Activated CD8-positive, alpha-beta memory T cell treated with anti-CD3 and anti-CD28 coated beads for 48 hours (primary cell): ENCODE measurements around the gene ADPRS.

Experiments
- DNase-seq, 3 experiments: peaks; one replicate each; pipeline ENCODE4 v3.0.0-alpha.2; 2020; ENCODE audit warnings: low read depth in 2 of 3, low spot score in 2 of 3

ADPRS gene, protein sequence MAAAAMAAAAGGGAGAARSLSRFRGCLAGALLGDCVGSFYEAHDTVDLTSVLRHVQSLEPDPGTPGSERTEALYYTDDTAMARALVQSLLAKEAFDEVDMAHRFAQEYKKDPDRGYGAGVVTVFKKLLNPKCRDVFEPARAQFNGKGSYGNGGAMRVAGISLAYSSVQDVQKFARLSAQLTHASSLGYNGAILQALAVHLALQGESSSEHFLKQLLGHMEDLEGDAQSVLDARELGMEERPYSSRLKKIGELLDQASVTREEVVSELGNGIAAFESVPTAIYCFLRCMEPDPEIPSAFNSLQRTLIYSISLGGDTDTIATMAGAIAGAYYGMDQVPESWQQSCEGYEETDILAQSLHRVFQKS

DNA sequence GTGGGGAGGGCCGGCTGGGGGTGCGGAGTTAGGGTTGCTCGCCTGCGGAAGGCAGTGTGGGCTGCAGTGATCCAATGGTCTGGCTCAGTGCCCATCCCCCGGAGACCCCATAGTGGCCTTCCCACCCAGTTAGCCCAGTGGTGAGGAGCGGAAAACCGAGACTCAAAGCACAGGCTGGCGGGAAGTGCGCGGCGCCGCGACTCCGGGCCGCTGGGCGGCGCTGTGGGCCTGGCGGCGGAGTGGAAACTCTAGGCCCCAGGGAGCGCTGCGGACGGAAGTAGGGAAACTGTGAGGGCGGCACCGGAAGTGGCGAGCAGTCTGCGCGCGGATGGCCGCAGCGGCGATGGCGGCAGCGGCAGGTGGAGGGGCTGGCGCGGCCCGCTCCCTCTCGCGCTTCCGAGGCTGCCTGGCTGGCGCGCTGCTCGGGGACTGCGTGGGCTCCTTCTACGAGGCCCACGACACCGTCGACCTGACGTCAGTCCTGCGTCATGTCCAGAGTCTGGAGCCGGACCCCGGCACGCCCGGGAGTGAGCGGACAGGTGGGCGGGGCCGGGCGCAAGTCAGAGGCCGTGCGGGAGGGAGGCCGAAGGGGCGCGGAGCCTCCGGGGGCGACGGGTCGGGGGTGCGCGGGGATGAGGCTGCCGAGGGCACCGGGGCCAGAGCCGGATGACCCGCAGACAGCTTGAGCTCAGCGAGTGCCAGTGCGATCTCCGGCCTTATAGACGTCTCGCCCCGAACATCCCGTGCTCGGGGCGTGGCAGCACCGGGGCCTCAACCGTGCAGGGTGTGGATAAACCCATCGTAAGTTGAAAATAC lies at the start of gene ADPRS:
ADPRS (plus strand) TSS at position 316 of the 816 bp plus-strand sequence; CDS start at position 329, 13 bp downstream.
- peak; percentile 85 to 87 (median 86) for DNase-seq

DNA sequence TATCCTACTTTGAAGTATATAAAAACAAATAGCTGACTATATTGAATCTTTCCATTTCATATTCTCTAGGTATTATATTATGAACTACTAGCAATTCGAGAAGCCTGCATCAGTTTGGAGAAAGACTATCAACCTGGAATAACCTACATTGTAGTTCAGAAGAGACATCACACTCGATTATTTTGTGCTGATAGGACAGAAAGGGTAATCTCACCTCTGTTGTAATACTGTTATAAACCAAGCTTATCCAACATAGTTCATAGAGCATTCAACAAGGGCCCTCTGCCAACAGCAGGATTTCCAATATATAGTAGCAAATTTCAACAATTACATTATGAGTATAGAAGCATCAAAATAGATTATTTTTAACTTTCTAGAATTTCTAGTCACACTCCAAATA lies 48.5 kb upstream of the ADPRS start:
- DNase-seq: no peak

DNA sequence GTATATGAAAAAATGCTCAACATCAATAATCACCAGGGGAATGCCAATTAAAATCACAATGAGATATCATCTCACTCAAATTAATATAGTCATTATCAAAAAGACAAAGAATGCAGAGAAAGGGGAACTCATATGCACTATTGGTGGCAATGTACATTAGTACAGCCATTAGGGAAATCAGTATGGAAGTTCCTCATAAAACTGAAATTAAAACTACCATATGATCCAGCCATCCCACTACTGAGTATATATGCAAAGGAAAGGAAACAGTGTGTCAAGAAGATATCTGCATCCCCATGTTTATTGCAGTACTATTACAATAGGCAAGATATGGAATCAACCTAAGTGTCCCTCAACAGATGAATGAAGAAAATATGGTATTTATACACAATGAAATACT lies 36.9 kb upstream of the ADPRS start:
- DNase-seq: no peak

DNA sequence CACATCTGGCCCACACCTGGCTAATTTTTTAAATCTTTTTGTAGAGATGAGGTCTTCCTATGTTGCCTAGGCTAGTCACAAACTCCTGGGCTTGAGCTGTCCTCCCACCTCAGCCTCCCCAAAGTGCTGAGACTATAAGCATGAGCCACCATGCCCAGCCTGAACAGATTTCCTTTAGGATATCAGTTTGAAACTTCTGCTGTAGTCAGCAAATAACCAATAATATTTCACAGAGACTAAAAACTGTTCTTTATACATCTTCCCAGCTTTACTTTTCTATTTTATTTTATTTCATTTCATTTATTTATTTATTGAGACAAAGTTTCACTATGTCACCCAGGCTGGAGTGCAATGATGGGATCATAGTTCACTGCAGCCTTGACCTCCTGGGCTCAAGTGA lies 34.7 kb upstream of the ADPRS start:
- DNase-seq: no peak

DNA sequence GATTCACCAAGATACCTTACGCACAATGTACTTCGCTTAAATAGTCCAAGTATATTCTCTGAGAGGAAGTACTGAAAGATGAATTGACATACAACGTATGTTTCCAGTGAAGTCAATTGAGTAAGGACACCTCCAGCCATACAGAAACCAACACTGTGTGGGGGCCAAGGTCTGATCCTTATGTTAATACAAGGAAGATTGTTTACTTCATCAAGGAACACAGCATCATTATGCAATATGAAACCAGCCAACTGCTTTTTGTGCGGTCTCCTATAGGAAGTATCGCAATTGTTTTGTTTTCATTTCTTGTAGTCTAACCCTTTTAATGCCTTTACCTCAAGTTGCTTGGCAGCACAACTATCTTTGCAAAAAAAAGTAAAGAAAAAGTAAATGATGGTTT lies 33.0 kb upstream of the ADPRS start:
- no peak for DNase-seq

DNA sequence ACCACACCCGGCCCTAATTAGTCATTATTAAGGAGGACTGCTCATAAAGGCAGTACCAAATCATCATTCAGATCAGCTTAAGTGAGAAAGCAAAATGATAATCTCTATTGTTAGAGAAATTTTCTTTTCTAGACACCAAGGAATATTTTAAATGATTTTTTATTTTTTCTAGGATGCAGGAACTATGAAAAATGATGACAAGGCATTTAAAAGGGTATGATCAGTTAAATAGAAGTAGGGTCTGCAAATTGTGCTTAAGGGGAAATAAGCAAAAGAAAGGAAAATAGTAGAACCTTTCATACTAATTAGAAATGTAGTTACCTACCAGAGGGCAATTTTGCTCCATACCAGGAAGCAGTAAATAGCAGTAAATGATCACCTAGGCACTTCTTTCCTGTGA lies 26.4 kb upstream of the ADPRS start:
- DNase-seq: no peak

DNA sequence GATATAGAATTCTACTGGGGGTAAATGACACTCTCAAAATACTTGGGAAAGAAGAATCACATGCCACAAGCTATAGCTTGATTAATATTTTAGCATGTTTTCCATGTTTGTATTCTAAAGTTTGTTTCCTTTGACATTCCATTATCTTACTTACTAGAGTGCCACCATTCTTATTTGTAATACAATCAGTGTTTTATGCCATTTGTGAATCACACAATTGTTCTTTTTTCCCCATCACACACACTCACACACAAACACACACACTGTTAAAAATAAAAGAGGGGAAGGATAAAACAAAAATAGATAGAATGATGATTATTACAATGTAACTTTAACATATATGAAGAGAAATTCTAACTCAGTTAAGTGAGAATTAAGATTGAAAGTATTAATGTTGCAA lies 20.8 kb upstream of the ADPRS start:
- DNase-seq: no peak

DNA sequence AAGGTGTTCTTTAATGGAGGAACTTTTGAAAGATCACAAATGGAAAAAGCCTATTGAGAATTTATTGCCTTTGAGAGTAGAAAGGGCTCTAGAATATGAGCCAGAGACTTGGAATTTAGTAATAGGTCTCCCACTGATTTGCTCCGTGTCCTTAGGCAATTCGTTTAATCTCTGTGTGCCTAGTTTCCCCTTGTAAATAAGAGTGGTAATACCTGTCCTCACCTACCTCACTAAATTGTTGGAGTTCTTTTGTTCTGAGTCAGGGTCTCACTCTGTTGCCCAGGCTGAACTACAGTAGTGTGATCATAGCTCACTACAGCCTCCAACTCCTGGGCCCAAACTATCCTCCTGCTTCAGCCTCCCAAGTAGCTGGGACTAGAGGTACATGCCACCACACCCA lies 19.8 kb upstream of the ADPRS start:
- DNase-seq: no peak

DNA sequence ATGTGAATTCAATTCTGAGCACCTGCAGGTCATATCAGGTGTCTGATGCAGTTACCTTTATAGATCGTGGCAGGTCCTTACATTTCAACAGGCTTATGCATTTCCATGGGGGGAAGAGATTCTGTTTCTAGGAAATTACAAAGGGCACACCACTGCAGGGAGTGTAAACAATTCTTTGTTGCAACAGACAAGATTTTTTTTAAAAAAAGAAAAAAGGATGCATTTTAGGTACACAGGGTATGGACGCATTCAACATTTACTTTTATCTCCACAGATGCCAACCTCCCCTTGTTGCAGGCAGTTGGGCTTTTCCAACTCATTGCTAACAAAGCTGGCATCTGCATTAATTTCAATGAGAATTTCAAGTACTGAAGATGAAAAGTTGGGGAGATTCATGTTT lies 18.3 kb upstream of the ADPRS start:
- DNase-seq: no peak

DNA sequence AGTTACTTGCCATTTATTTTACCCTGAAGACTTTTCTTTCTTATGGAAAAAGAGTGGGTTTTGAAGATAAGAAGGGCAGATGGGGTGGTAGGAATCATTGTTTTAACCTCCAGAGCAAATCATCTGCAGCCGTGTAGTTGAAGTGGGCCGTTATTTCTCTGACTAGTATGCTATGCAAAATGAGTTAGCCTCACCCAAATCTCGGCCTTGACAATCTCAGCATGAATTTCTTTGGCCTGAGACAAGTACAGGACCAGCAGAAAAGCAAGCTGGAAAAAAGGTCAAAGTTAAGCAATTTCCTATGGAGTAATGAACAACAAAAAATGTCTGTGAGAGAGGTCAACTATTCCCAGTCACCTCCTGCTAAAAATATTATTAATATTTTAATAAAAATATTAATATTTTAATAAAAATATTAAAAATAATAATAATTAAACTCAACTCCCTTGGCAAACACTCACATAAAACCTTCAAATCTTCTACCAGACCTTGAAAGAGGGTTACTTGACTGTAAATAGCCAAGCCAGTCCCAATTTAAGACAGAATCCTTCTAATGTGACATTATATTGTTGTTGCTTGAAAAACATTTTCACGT lies 11.6 kb upstream of the ADPRS start:
- DNase-seq: no peak

DNA sequence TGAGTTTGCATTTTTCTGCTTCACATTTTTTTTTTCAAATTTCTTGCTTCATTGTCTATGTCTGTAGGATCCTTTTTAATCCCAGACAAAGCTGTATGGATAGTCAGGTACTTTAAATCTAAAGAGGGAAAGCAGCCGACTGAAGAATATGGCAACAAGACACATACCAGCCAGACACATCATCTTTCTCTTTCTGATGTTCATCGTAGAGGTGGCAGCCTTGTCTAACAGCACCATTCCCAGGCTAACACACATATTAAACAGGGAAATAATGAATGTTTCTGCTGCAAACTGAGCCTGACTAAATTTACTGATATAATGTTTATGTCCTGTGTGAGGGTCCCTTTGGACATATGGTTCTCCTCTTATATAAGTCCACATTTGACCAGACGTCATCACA lies 8.5 kb upstream of the ADPRS start:
- DNase-seq: no peak

DNA sequence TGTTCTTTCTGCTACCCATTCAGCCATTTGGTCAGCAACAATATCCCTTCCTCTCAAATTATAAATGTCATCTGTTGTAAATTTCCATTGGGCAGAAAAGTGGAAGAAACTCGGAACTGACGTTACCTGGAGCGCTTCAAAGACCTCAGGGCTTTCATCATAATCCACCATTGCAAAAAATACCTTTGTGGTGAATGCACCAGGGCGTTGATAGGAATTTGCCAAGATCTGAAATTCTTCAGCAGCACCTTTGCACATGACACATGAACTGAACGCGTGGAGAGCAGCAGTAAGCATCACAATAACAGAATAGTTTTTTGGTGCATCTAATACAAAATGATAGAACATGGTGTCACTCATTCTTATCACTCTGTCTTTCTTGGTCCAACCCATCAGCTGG lies 7.9 kb upstream of the ADPRS start:
- DNase-seq: no peak

DNA sequence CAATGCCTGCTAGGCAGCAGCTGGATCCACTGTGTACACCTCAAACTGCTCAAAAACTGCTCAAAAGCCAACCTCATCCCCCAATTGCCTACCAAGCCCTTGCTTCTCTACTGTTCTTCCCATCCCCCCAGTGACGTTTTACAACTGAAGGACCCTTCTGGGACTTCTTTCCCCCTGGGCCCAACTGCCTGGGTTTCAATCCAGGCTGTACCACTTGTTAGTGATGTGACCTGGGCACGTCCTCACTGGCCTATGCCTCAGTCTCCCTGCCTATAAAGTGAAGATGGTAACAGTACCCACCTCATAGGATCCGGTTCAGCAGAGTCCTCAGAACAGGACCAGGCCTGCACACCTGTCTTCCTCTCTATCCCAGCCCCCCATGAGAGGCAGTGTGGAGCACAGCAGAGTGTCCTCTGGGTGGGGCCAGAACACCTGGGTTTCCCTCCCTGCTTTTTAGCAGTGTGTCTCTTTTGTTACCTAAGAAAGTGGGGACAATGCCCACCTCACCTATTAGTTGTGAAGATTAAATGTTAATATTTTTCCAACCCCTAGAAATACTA lies 6.7 kb upstream of the ADPRS start:
- no peak for DNase-seq

DNA sequence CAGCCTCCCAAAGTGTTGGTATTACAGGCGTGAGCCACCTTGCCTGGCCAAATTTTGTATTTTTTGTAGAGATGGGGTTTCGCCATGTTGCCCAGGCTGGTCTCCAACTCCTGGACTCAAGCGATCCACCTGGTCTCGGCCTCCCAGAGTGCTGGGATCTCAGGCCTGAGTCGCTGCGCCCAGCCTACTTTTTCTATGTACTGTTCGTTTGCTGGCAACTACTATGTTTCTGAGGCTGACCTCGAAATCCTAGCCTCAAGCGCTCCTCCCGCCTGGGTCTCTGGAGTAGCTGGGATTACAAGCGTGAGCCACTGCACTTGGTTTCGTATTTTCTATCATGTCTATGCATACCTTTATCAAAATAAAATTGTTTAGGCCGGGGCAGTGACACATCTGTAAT lies 5.5 kb upstream of the ADPRS start:
- DNase-seq: no peak

DNA sequence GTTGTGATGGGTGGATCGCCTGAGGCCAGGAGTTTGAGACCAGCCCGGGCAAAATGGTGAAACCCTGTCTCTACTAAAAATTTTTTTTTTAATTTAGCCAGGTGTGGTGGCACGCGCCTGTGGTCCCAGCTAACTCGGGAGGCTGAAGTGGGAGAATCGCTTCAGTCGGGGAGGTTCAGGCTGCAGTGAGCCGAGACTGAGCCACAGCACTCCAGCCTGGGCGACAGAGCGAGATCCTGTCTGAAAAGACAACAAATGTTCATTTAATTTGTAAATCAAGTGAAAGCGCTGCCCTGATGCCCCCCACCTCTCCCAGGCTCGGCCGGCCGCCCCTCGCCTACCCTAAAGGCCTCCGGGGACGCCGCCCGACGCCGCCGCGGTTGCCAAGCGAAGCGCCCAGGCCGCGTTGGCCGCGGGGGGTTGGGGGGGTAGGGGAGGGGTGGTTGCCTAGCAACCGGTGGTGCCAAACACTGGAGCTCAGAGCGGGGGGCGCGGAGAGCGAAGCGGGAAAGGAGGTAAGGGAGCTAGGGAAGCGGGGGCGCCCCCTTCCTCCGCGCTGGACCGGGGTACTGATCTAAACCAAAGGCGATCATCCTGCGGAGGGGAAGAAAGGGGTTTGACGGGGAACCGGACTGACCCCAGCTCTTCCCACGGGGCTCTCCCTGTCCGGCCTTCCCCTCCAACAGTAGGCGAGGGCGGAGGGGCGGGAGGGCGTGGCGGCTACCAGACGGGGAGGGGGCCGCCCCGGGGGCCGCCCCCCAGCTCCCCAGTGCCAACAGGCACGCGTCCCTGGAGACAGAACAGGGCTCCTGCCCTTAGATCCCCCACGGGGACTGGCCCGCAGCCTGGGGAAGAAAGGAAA lies 4.8 kb upstream of the ADPRS start, which contains the start of gene TEKT2:
TEKT2 (plus strand) TSS at position 460 of the 862 bp plus-strand sequence. CDS start 828 bp downstream, outside the sequence.
- DNase-seq: no peak

DNA sequence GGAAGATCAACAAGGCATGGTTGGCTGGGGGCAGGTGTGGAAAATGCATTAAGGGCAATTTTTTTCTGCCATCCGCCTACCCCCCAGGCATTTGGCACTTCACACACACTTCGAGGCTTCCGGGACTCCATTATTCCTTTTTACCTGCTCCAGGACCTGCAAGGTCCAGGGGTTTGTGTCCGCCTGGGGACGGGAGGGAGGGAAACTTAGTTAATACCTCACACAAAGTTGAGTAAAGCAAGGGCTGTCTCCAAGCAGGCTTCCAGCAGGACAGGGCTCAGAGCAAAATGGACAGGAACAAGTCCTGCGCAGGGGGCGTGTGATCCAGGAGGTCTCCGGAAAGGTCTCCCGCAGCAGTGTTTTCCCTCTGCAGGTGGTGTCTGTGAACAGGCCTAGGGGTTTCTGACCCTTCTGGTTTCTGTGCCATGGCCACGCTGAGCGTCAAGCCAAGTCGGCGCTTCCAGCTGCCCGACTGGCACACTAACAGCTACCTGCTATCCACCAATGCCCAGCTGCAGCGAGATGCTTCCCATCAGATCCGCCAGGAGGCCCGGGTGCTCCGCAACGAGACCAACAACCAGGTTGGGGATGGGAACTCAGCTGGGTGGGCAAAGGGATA lies 4.1 kb upstream of the ADPRS start:
- DNase-seq: no peak

DNA sequence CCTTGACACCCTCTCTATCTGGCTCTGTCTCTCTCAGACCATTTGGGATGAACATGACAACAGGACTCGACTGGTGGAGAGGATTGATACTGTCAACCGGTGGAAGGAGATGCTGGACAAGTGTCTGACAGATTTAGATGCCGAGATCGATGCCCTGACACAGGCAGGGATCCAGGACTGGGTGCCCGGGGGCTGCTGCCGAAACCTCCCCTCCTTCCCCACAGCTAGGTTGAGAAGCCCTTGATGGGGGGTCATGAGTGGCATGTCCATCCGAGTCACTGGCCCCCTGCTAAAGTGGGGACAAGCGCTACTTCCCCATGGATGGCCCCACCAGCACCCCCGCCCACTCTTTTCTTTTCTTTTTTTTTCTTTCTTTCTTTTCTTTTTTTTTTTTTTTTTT lies 3.6 kb upstream of the ADPRS start:
- DNase-seq: no peak

DNA sequence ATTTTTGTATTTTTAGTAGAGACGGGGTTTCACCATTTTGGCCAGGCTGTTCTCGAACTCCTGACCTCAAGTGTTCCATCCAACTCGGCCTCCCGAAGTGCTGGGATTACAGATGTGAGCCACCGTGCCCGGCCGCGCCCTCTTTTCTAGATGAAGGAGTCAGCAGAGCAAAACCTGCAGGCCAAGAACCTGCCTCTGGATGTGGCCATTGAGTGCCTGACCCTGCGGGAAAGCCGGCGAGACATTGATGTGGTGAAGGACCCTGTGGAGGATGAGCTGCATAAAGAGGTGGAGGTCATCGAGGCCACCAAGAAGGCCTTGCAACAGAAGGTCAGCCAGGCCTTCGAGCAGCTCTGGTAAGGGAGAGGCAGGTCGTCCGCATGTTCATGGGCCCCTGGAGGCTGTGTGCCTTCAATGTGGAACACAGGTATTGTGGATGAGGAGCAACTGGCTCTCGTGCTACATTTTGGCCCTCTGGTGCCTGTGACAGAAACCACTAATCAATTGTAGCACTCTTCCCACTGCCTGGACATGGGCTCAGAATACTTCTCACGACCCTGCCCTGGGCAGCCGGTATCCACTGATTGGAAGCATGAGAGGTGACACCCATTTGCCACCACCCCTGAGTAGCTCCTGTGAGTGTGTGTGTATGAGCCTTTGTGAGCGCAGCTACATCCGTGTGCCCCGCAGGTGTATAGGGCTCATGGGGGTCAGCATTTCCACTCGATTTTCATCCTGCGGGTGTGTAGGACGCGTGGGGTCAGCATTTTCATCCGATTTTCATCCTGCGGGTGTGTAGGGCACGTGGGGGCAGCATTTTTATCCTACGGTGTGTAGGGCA lies 2.8 kb upstream of the ADPRS start:
- DNase-seq: no peak

DNA sequence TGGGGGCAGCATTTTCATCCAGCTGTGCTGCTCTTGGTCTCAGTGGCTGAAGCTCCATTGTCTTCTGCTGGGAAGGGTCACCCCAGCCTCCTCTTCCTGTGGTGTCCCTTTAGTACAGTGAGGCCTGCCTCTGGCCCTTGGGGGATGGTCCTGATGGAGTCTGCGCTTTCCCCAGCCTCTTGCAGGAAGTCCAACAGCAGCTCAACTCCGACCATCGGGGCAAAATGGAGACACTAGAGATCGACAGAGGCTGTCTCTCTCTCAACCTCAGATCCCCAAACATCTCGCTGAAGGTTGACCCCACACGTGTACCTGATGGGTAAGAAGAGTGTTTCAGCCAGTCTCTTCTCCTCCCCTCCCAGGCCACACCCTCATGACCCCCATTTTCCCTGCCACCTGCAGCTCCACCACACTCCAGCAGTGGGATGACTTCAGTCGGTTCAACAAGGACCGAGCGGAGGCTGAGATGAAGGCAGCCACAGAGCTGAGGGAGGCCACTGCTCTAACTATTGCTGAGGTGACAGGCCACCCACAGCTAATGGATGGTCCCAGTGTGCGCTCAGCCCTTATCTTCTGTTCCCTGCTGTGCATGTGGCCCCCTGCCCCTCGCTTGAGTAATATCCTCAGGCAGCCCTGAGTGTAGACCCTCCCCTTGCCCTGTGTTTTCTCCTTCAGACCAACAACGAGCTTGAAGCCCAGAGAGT lies 2.0 kb upstream of the ADPRS start:
- no peak for DNase-seq
